HEK293 (cell line): ENCODE measurements around the gene COL11A2.

Experiments used
- CTCF ChIA-PET: fragments of 350-600 bp; formaldehyde crosslinking; extraction: SDS; loops from one replicate; lab custom pipeline; 2021; ENCODE audit warnings: antibody characterized with exemption; lab: Yijun Ruan, JAX
- POLR2A ChIA-PET: fragments of 300-600 bp; formaldehyde crosslinking; extraction: SDS; loops from one replicate; lab custom pipeline; 2020; ENCODE audit warnings: antibody characterized with exemption, inconsistent platforms; lab: Yijun Ruan, JAX
- H3K27ac ChIP-seq: fragments of 200-500 bp; sonication (Bioruptor generic); 2 replicates; pipeline ENCODE4 v1.5.1; 2014; ENCODE audit warnings: low read depth, low read length, control low read depth, inconsistent platforms; ENCODE audit errors: extremely low read depth
- H3K36me3 ChIP-seq, 2 experiments: fragments of 200-500 bp in 1 of 2; sonication (Bioruptor generic) in 1 of 2; 1 replicate in 1 of 2; 2 replicates in 1 of 2; pipeline ENCODE4 v1.5.1; 2014 to 2017; ENCODE audit warnings: inconsistent platforms in 2 of 2, low read length in 2 of 2; ENCODE audit not compliant: control insufficient read depth in 2 of 2, insufficient read depth in 1 of 2
- H3K4me1 ChIP-seq: fragments of 200-500 bp; sonication (Bioruptor generic); 2 replicates; pipeline ENCODE4 v1.5.1; 2014; ENCODE audit warnings: mild to moderate bottlenecking, low read length, inconsistent platforms; ENCODE audit not compliant: control insufficient read depth, insufficient read depth
- H3K4me3 ChIP-seq: 2 replicates; pipeline ENCODE4 v1.5.1; 2011; ENCODE audit warnings: low read depth, mild to moderate bottlenecking, control low read depth, low read length, moderate library complexity
- H3K9me3 ChIP-seq: fragments of 200-500 bp; sonication (Bioruptor generic); 2 replicates; pipeline ENCODE4 v1.5.1; 2014; ENCODE audit warnings: low read depth, low read length, inconsistent platforms; ENCODE audit not compliant: control insufficient read depth, insufficient read depth
- KLF1 ChIP-seq: fragments of 450-650 bp; formaldehyde crosslinking; IDR thresholded peaks from 2 replicates; pipeline ENCODE4 v1.5.1; 2016; ENCODE audit warnings: missing biosample characterization, missing genetic modification characterization
- KLF9 ChIP-seq: fragments of 450-650 bp; formaldehyde crosslinking; IDR thresholded peaks from 2 replicates; pipeline ENCODE4 v1.5.1; 2016; ENCODE audit warnings: missing biosample characterization, missing genetic modification characterization, low read depth
- PRDM1 ChIP-seq: fragments of 450-650 bp; formaldehyde crosslinking; IDR thresholded peaks from 2 replicates; pipeline ENCODE4; 2016; ENCODE audit warnings: missing biosample characterization, missing genetic modification characterization
- PRDM4 ChIP-seq: fragments of 450-650 bp; formaldehyde crosslinking; IDR thresholded peaks from 2 replicates; pipeline ENCODE4 v1.5.1; 2017; ENCODE audit warnings: missing biosample characterization, missing genetic modification characterization
- SALL2 ChIP-seq: fragments of 450-650 bp; formaldehyde crosslinking; IDR thresholded peaks from 2 replicates; pipeline ENCODE4 v1.5.0; 2017; ENCODE audit warnings: missing biosample characterization, mild to moderate bottlenecking, missing genetic modification characterization, borderline replicate concordance
- SCRT1 ChIP-seq: fragments of 450-650 bp; formaldehyde crosslinking; IDR thresholded peaks from 2 replicates; pipeline ENCODE4 v1.5.1; 2016; ENCODE audit warnings: missing biosample characterization, missing genetic modification characterization, borderline replicate concordance
- SP2 ChIP-seq: fragments of 450-650 bp; formaldehyde crosslinking; IDR thresholded peaks from 2 replicates; pipeline ENCODE4 v1.5.1; 2016; ENCODE audit warnings: missing biosample characterization, missing genetic modification characterization
- ZBTB21 ChIP-seq: fragments of 450-650 bp; formaldehyde crosslinking; IDR thresholded peaks from 2 replicates; pipeline ENCODE4 v1.5.1; 2017; ENCODE audit warnings: missing biosample characterization, missing genetic modification characterization
- ZNF169 ChIP-seq: fragments of 450-650 bp; formaldehyde crosslinking; IDR thresholded peaks from 2 replicates; pipeline ENCODE4 v1.5.1; 2016; ENCODE audit warnings: missing biosample characterization, missing genetic modification characterization
- ZNF211 ChIP-seq: fragments of 450-650 bp; formaldehyde crosslinking; IDR thresholded peaks from 2 replicates; pipeline ENCODE4 v1.5.1; 2016; ENCODE audit warnings: low read depth, missing biosample characterization, missing genetic modification characterization
- ZNF214 ChIP-seq: fragments of 450-650 bp; formaldehyde crosslinking; IDR thresholded peaks from 2 replicates; pipeline ENCODE4 v1.5.1; 2017; ENCODE audit warnings: missing biosample characterization, mild to moderate bottlenecking, missing genetic modification characterization, borderline replicate concordance
- ZNF366 ChIP-seq: fragments of 450-650 bp; formaldehyde crosslinking; conservative IDR thresholded peaks from 2 replicates; pipeline ENCODE4 v1.5.1; 2016; ENCODE audit warnings: missing biosample characterization, missing genetic modification characterization
- ZNF664 ChIP-seq: fragments of 450-650 bp; formaldehyde crosslinking; IDR thresholded peaks from 2 replicates; pipeline ENCODE4 v1.5.1; 2016; ENCODE audit warnings: missing biosample characterization, missing genetic modification characterization
- ZNF707 ChIP-seq: fragments of 450-650 bp; formaldehyde crosslinking; IDR thresholded peaks from 2 replicates; pipeline ENCODE4 v1.5.1; 2016; ENCODE audit warnings: missing biosample characterization, missing genetic modification characterization
- ZNF76 ChIP-seq: fragments of 450-650 bp; formaldehyde crosslinking; IDR thresholded peaks from 2 replicates; pipeline ENCODE4; 2016; ENCODE audit warnings: low read depth, missing biosample characterization, missing genetic modification characterization, borderline replicate concordance
- ZNF776 ChIP-seq: fragments of 450-650 bp; formaldehyde crosslinking; IDR thresholded peaks from 2 replicates; pipeline ENCODE4 v1.5.0; 2017; ENCODE audit warnings: missing biosample characterization, missing genetic modification characterization, borderline replicate concordance
- ZNF837 ChIP-seq: fragments of 450-650 bp; formaldehyde crosslinking; IDR thresholded peaks from 2 replicates; pipeline ENCODE4 v1.5.1; 2016; ENCODE audit warnings: missing biosample characterization, missing genetic modification characterization
- ZSCAN23 ChIP-seq: fragments of 450-650 bp; formaldehyde crosslinking; IDR thresholded peaks from 2 replicates; pipeline ENCODE4 v1.5.1; 2016; ENCODE audit warnings: missing biosample characterization, missing genetic modification characterization
- TF ChIP-seq, protein P1 (sequence below): fragments of 450-650 bp; formaldehyde crosslinking; IDR thresholded peaks from 2 replicates; pipeline ENCODE4 v1.5.1; 2016; ENCODE audit warnings: missing biosample characterization, missing genetic modification characterization
- TF ChIP-seq, protein P2 (sequence below): fragments of 450-650 bp; formaldehyde crosslinking; IDR thresholded peaks from 2 replicates; pipeline ENCODE4 v1.5.1; 2016; ENCODE audit warnings: missing biosample characterization, missing genetic modification characterization

Gene COL11A2

DNA sequence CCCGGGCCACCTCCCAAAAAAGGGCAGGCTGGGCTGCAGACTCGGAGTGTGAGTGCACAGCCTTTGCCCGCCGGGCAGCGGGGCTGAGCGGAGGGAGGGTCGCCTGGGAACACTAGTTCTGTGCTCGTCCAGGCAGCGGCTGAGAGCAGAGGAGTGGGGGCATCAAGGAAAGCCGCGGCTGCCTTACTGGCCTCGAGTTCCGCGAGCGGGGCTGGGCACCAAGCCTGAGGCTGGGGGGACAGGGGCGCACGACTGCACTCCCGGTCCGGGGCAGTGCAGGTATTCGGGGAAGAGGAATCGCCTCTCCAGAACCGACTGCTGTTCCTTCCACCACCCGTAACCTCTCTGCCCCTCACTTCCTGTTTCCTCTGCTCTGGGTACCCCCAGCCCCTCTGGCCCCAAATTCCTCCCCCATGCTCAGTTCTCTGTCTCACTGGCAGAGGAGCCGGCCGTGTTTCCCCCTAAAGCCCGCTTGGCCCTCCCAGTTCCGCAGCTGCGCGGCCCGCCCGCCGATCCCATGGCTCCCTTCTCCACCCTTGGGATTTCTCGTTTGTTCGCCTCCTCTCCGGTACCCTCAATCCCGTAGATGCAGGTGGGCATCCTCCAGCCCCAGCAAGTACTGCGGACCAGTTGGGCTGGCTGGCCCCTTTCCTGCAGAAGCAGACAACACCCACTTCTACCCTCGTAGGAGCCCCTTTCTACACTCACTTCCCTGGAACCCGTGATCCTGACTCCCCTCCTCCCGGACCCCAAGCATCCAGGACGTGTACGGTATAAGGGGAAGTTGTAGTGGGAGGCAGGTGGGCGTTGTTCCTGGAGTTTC is 21.1 kb upstream of the COL11A2 start (continued):
- no peak for TF ChIP-seq PRDM4 (tag by site-specific recombination)

GRCh38 chr6:33212857-33213165 is 20.5 kb upstream of the COL11A2 start:
- H3K9me3 ChIP-seq, result no peaks in the 10 kb centered on the region
- H3K36me3 ChIP-seq, result peaks cover 11 to 26% of the 10 kb centered on the region in 2 experiments; a peak in 2 of 3 replicates
- POLR2A ChIA-PET, result interaction anchor here (0.9 to 2.0 kb wide), 5 partner anchors 14 to 241 kb away, joined by 3 to 10 read pairs (median 4); partner anchors contain the start of gene B3GALT4
- TF ChIP-seq ZNF707, result no peak
- TF ChIP-seq SALL2, result no peak
- TF ChIP-seq KLF1 (tag by site-specific recombination), result no peak
- peak; percentile 76 for TF ChIP-seq PRDM1
- no peak for TF ChIP-seq SP2 (tag by site-specific recombination)
- no peak for TF ChIP-seq ZBTB21
- CTCF ChIA-PET, result interaction anchor here (0.6 to 1.5 kb wide), 3 partner anchors 27 to 212 kb away, joined by 3 to 5 read pairs (median 4); no protein-coding TSS in a partner anchor
- H3K4me1 ChIP-seq, result peaks cover 8% of the 10 kb centered on the region
- peak overlapping the region; percentile 38 for H3K4me3 ChIP-seq
- H3K27ac ChIP-seq, result no peak overlapping the region

DNA sequence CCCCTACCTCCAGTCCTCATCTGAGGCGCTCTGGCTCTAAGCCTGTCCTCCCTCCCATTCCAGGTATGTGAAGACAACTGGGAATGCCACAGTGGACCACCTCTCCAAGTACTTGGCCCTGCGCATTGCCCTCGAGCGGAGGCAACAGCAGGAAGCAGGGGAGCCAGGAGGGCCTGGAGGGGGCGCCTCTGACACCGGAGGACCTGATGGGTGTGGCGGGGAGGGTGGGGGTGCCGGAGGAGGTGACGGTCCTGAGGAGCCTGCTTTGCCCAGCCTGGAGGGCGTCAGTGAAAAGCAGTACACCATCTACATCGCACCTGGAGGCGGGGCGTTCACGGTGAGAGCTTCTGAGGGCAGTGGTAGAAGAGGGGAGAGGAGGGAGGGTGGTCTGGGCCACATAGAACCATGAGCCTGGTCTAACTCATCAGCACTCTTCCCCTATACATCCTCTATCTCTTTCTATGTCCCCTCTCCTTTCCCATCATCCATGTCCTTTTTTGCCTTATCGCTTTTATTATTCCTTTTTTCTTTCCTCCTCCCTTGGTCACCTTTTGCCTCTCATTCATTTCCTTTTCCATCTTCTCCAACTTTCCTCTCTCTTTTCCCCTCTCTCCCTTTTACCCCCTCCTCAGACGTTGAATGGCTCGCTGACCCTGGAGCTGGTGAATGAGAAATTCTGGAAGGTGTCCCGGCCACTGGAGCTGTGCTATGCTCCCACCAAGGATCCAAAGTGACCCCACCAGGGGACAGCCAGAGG is 19.6 kb upstream of the COL11A2 start:
- H3K27ac ChIP-seq, result no peak overlapping the region
- ChIA-PET POLR2A (interaction anchor here (0.9 to 2.0 kb wide), 4 partner anchors 15 to 65 kb away, joined by 3 to 10 read pairs (median 4); partner anchors contain the start of gene B3GALT4), CTCF (interaction anchor here (0.6 to 3.9 kb wide), 3 partner anchors 36 to 118 kb away, joined by 3 to 30 read pairs (median 5); no protein-coding TSS in a partner anchor)

DNA sequence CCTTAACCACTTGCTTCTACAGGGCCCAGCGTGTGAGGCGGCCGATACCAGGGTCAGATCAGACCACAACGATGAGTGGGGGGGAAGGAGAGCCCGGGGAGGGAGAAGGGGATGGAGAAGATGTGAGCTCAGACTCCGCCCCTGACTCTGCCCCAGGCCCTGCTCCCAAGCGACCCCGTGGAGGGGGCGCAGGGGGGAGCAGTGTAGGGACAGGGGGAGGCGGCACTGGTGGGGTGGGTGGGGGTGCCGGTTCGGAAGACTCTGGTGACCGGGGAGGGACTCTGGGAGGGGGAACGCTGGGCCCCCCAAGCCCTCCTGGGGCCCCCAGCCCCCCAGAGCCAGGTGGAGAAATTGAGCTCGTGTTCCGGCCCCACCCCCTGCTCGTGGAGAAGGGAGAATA is 18.9 kb upstream of the COL11A2 start:
- ChIA-PET POLR2A (interaction anchor here (0.8 kb wide), 1 partner anchor 37 kb away, joined by 4 read pairs; no protein-coding TSS in a partner anchor), CTCF (interaction anchor here (0.5 to 3.9 kb wide), 3 partner anchors 9 to 82 kb away, joined by 3 to 30 read pairs (median 3); no protein-coding TSS in a partner anchor)
- peaks cover 11 to 26% of the 10 kb centered on the region in 2 experiments; a peak in 2 of 3 replicates for H3K36me3 ChIP-seq
- peaks cover 14% of the 10 kb centered on the region for H3K4me1 ChIP-seq
- H3K4me3 ChIP-seq, result no peak overlapping the region
- H3K27ac ChIP-seq, result no peak overlapping the region
- no peaks in the 10 kb centered on the region for H3K9me3 ChIP-seq
- TF ChIP-seq ZNF214 (tag by site-specific recombination), result no peak
- TF ChIP-seq ZNF664 (tag by site-specific recombination), result no peak
- no peak for TF ChIP-seq ZNF776 (tag by site-specific recombination)
- no peak for TF ChIP-seq KLF1 (tag by site-specific recombination)
- no peak for TF ChIP-seq ZNF76 (tag by site-specific recombination)
- TF ChIP-seq ZSCAN23 (tag by site-specific recombination), result no peak
- TF ChIP-seq, protein P1, sequence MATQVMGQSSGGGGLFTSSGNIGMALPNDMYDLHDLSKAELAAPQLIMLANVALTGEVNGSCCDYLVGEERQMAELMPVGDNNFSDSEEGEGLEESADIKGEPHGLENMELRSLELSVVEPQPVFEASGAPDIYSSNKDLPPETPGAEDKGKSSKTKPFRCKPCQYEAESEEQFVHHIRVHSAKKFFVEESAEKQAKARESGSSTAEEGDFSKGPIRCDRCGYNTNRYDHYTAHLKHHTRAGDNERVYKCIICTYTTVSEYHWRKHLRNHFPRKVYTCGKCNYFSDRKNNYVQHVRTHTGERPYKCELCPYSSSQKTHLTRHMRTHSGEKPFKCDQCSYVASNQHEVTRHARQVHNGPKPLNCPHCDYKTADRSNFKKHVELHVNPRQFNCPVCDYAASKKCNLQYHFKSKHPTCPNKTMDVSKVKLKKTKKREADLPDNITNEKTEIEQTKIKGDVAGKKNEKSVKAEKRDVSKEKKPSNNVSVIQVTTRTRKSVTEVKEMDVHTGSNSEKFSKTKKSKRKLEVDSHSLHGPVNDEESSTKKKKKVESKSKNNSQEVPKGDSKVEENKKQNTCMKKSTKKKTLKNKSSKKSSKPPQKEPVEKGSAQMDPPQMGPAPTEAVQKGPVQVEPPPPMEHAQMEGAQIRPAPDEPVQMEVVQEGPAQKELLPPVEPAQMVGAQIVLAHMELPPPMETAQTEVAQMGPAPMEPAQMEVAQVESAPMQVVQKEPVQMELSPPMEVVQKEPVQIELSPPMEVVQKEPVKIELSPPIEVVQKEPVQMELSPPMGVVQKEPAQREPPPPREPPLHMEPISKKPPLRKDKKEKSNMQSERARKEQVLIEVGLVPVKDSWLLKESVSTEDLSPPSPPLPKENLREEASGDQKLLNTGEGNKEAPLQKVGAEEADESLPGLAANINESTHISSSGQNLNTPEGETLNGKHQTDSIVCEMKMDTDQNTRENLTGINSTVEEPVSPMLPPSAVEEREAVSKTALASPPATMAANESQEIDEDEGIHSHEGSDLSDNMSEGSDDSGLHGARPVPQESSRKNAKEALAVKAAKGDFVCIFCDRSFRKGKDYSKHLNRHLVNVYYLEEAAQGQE, result no peak
- TF ChIP-seq ZNF837 (tag by site-specific recombination), result no peak

More for the DNA sequence above, 19.6 kb upstream of the COL11A2 start:
- Histone ChIP-seq H3K9me3 (no peaks in the 10 kb centered on the region), H3K4me1 (peaks cover 11% of the 10 kb centered on the region), H3K36me3 (peaks cover 11 to 26% of the 10 kb centered on the region in 2 experiments; a peak in 2 of 3 replicates), H3K4me3 (no peak overlapping the region)
- TF ChIP-seq KLF1 (tag by site-specific recombination) (peak; percentile 28), KLF9 (tag by site-specific recombination) (0 out of 2 replicates have a peak, but pooled peaks have one; percentile 19), PRDM1 (peak; percentile 95), ZNF211 (tag by site-specific recombination) (no peak), SCRT1 (tag by site-specific recombination) (no peak), ZNF169 (tag by site-specific recombination) (no peak), ZNF366 (tag by site-specific recombination) (peak; percentile 55; the same call in 1 of the 2 replicates)
- TF ChIP-seq, protein P2, sequence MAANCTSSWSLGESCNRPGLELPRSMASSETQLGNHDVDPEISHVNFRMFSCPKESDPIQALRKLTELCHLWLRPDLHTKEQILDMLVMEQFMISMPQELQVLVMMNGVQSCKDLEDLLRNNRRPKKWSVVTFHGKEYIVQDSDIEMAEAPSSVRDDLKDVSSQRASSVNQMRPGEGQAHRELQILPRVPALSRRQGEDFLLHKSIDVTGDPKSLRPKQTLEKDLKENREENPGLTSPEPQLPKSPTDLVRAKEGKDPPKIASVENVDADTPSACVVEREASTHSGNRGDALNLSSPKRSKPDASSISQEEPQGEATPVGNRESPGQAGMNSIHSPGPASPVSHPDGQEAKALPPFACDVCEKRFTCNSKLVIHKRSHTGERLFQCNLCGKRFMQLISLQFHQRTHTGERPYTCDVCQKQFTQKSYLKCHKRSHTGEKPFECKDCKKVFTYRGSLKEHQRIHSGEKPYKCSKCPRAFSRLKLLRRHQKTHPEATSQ (tag by site-specific recombination), result no peak
